C4-2B (cell line): ENCODE results near the gene ZGRF1.
"Not testable (repeated sequence)": the region's sequence is repeated elsewhere in the genome, so short reads cannot be mapped to it uniquely, and the experiment has no call there.

Experiments used
- H3K27ac ChIP-seq: fragments of 450-650 bp; 2 replicates; pipeline ENCODE4 v1.5.1; 2017
- ZFX ChIP-seq: fragments of 450-650 bp; IDR thresholded peaks from 2 replicates; pipeline ENCODE4 v1.6.1; 2017
- TF ChIP-seq, protein P1 (sequence below): fragments of 450-650 bp; conservative IDR thresholded peaks from 2 replicates; pipeline ENCODE4 v1.5.1; 2017; ENCODE audit warnings: mild to moderate bottlenecking

Gene ZGRF1

DNA sequence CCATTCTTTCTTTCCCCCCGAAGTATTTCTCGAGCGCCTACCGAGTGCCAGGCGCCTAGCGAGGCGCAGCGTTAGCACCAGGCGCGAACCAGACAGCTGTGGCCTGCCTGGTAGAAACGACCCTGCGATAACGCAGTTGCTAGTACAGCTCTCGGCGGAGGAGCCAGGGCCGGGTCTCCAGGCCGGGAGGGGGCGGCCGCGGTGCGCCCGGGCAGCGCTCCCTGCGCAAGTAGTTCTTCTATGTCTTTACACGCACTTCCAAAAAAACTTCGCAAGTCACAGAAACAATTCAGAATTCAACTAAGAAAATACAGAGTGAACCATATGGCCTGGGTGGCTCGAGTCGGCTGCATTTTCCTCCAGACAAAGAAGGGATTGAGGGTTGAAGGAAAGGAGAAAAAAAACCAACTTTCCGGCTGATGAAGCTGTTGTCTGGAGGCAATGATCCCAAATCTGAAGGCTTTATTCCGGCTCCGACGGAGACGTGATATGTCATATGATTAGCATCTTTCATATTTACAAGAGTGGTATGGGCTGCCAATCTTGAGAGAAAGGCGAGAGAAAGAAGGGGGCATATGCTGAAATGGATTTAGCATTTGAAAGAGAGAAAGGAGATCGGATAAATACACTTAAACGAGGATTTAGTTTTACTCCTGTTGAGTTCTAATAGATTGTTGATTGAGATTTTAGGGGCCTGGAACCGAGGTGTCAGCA, 113.5 kb downstream of the ZGRF1 start:
- H3K27ac ChIP-seq, result no peak overlapping the region
- TF ChIP-seq, protein P1, sequence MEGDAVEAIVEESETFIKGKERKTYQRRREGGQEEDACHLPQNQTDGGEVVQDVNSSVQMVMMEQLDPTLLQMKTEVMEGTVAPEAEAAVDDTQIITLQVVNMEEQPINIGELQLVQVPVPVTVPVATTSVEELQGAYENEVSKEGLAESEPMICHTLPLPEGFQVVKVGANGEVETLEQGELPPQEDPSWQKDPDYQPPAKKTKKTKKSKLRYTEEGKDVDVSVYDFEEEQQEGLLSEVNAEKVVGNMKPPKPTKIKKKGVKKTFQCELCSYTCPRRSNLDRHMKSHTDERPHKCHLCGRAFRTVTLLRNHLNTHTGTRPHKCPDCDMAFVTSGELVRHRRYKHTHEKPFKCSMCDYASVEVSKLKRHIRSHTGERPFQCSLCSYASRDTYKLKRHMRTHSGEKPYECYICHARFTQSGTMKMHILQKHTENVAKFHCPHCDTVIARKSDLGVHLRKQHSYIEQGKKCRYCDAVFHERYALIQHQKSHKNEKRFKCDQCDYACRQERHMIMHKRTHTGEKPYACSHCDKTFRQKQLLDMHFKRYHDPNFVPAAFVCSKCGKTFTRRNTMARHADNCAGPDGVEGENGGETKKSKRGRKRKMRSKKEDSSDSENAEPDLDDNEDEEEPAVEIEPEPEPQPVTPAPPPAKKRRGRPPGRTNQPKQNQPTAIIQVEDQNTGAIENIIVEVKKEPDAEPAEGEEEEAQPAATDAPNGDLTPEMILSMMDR, result no peak
- TF ChIP-seq ZFX, result no peak

DNA sequence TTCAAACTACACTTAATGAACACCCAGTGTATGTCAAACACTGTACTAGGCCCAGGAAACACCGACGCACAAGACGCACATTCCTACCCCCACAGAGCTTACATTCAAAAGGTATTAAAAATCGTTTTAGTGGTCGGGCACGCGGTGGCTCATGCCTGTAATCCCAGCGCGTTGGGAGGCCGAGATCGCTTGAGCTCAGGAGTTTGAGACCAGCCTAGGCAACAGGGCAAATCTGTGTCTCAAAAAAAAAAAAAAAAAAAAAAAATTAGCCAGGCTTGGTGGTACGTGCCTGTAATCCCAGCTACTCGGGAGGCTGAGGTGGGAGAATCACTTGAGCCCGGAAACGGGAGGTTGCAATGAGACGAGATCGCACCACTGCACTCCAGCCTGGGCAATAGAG, 114.3 kb downstream of the ZGRF1 start:
- not testable (repeated sequence) for H3K27ac ChIP-seq

DNA sequence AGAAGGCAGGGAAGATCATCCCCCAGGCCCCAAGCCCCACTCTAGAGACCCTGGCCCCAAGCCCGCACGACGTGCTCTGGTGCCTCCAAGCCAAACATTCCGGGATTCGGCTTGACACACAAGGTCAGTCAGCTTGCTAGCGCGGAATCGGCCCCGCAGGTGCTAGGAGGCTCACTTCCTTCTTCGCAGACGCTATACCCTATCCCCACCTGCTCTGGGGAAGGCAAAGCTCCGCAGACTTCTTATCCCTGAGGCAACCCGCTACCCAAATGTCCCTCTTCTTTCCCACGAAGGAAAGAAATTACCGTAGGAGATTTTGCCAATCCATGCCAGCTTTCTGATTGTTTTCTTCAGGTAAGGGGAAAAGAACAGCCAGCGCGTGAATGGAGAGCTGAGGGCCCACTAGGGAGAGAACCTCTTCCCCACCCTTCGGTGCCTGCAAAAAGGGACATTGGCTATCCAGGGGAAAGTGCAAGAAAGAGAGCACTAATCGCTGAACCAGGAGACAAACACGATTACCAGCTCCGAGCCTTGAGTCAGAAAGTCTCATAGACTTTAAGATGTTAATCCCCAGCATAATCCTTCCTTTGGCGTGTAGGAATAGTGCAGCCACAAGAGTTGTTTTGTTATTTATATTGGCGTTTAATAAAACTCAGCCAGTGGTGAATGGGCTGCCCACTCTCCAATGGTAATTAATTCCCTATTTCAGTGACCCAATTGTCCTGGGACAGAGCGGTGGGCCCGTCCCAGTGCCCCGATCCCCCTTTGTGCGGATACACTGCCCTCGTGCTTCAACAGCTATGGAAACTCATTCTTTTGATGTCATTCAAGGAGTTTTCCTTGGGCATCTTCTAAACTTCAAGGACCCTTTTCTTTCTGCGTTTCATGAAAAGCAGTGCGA, 115.3 kb downstream of the ZGRF1 start:
- TF ChIP-seq, protein P1, result no peak
- no peak for TF ChIP-seq ZFX
- no peak overlapping the region for H3K27ac ChIP-seq

DNA sequence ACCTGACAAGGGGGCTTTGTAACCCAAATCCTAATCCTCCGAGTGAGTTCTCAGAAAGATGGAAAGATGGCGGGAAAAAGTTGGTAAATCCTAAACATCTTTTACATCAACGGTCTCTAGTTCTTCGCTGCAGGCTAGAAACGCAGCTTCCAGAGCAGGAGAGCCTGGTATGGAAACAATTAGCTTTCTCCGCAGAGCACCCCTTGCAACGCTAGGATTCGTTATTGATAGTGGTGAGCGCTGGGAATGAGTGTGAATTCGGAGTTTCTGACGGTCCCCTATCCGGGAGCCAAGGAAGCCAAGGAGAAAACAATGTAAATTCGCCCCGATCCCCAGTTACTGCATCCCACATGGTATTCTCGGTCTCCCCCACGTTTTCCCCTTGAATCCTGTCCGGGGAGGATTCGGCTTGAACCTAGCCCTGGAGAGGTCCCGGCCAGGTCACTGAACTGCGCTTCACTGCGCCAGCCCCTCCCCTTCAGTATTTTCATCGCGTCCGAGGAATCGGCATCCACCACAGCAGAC, 116.0 kb downstream of the ZGRF1 start:
- TF ChIP-seq ZFX, result no peak
- TF ChIP-seq, protein P1, result no peak
- no peak overlapping the region for H3K27ac ChIP-seq

DNA sequence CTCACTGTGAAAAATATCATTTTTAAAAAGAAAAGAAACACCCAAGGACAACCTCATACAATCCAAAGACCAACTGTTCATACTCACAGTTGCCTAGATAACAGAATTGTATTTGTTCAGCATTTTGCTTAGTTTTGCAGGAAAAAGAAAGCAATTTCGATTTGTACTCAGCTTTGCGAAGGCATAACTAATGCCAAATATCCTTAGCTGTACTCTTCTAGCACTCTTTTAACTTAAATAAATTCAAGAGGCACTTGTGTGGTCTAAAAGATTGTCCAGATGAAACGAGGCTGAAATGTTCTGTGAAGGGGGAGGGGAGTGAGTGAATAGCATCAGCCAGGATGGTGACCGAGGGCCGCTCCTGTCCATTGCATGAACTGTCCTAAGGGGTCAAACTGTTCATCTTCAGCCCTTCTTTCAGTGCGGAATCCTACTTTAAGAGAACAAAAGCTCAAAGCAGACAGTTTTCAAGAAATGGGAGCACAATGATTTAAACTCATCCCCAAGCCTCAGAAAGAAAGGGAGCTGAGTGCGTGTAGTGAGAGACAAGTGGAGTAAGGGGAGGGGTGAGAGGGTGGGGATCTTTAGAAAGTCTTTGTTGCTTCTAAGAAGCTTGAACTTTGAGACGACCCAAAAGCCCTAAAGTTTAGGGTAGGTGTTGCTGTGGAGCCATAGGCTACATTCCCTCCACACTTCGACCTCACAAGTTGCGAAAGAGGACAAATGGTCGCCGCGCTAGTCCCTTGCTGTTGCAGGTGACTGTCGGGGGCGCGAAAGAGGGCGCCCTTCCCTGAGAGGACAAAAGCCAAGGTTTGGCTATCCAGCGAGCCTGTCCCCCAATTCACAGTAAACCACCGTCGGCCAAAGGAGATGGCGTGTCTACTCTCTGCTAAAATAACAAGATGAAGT, 116.8 kb downstream of the ZGRF1 start:
- TF ChIP-seq, protein P1, result no peak
- no peak for TF ChIP-seq ZFX
- H3K27ac ChIP-seq, result no peak overlapping the region

DNA sequence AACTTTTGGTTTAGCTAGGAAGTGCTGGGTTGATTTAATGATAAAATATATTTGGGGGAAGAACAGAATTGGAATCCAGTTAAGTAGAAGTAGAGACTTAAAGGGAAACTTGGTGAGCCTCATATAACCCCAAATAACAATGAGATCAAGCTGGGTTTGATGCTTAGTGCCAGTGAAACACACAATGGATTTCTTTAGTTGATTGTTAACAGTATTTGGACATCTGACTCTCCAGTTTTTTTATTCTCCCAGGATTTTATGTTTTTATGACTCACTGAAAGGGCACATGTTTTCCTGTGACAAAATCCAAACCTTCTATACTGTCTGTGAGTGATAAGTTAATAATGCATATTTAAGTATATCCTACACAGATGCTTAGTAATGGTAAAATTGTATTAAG, 118.0 kb downstream of the ZGRF1 start:
- H3K27ac ChIP-seq, result no peak overlapping the region
- TF ChIP-seq, protein P1, result no peak

DNA sequence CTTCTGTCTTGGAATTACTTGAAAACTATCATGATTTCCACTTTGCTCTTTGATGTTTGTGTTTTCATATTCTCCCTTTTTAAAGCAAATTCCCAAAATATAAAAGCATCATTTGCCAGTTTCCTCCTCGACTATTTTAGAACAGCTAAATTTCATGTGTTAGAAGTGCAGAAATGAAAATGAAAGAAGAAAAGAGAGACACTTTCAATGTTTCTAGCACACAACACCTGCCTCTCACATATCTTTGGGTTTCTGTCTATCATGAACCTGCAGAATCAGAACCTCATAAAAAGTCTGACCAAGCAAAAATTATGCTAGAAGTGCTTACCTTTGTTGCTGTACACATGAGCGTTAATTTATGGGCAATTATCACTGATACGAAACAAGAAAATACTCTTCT, 118.8 kb downstream of the ZGRF1 start:
- no peak for TF ChIP-seq ZFX
- TF ChIP-seq, protein P1, result no peak
- H3K27ac ChIP-seq, result no peak overlapping the region
